HG03575 (cell line): ENCODE results near the gene OR52E2.

Experiments
- ATAC-seq: cut with Tn5 transposase; IDR thresholded peaks from one replicate; pipeline ENCODE4 v1.9.1; 2021; ENCODE audit not compliant: unreplicated experiment, insufficient number of reproducible peaks, low FRiP score; ENCODE audit errors: extremely low read depth

Gene OR52E2

GRCh38 chr11:5037926-5038325, 21.5 kb downstream of the OR52E2 start:
- ATAC-seq: no peak

DNA sequence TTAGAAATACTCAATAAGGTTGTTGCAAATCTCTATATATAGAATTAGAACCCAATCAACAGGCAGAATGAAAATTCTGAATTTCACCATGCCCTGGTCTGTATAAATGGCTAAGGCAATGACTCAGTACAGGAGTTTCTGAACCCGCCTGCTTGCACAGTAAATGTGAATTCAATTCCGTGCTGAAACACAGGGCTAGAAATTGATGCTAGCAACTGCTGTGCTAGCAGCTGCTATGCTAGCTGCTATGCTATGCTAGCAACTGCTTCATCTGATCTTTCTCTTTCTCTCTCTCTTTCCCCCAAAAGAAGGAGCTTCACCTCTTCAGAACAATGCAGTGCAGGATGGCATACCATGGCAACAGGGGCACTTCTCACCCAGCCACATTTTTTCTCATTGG, 22.8 kb downstream of the OR52E2 start:
- ATAC-seq: no peak

DNA sequence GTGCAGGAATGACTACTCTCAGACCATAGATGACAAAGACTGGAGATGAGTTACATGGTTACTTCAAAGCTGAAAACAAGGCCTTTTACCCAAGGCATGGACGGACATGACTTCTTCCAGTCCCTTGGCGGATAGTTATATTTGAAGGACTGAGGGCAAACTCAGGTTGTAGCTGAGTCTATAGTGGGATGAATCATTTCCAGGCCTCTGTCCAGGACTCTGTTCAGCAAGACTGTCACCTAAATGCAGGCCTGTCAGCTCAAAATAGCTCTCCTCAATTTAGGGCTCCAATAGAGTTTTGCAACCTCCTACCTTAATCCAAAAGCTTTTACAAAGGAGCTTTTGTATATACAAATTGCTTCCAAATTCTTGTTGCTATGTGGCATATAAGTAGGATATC, 37.4 kb downstream of the OR52E2 start:
- no peak for ATAC-seq

GRCh38 chr11:5013012-5013411, 46.4 kb downstream of the OR52E2 start:
- ATAC-seq: no peak

GRCh38 chr11:5011254-5011653, 48.2 kb downstream of the OR52E2 start:
- ATAC-seq: no peak
